Fibroblast of lung (primary cell): Measurements from ENCODE around the gene SDHA. TPM values are rescaled to one million over a fixed set of nuclear protein-coding genes. Genes with fewer than 3 reads are reported as not detected.
"Not testable (repeated sequence)": the region's sequence is repeated elsewhere in the genome, so short reads cannot be mapped to it uniquely, and the experiment has no call there.

ENCODE experiments used
- DNase-seq, 2 donors: peaks; one replicate each; pipeline versions ENCODE4 v3.0.0 to v3.0.0-alpha.2; 2010; ENCODE audit warnings: low read depth in 2 of 2
- H2AFZ ChIP-seq: 2 replicates; pipeline ENCODE4 v1.5.1; 2012; ENCODE audit warnings: low read length, control low read depth, inconsistent platforms
- H3K27ac ChIP-seq: 2 replicates; pipeline ENCODE4 v1.5.1; 2011; ENCODE audit warnings: low read length, control low read depth; ENCODE audit not compliant: insufficient read depth
- H3K27me3 ChIP-seq: 2 replicates; pipeline ENCODE4 v1.5.1; 2011; ENCODE audit warnings: mild to moderate bottlenecking, low read length; ENCODE audit not compliant: control insufficient read depth, insufficient read depth
- H3K36me3 ChIP-seq: 2 replicates; pipeline ENCODE4 v1.5.1; 2011; ENCODE audit warnings: low read length; ENCODE audit not compliant: control insufficient read depth, insufficient read depth
- H3K4me1 ChIP-seq: 2 replicates; pipeline ENCODE4 v1.5.1; 2011; ENCODE audit warnings: low read length; ENCODE audit not compliant: control insufficient read depth, insufficient read depth; ENCODE audit errors: extremely low read depth
- H3K4me2 ChIP-seq: 2 replicates; pipeline ENCODE4 v1.5.1; 2011; ENCODE audit warnings: low read length, control low read depth; ENCODE audit not compliant: insufficient read depth; ENCODE audit errors: extremely low read depth
- H3K4me3 ChIP-seq, 4 experiments: fragments of 200-600 bp in 1 of 4; sonication (generic) in 1 of 4; replicated peaks in 1 of 4; 2 replicates each; pipeline ENCODE4 v1.5.1; 2011 to 2016; ENCODE audit warnings: low read length in 4 of 4, low read depth in 3 of 4, mild to moderate bottlenecking in 3 of 4, control low read depth in 2 of 4, inconsistent platforms in 1 of 4, mixed read lengths in 1 of 4; ENCODE audit not compliant: insufficient read depth in 1 of 4; ENCODE audit errors: control extremely low read depth in 1 of 4
- H3K79me2 ChIP-seq: 2 replicates; pipeline ENCODE4 v1.5.1; 2012; ENCODE audit warnings: mild to moderate bottlenecking, low read length, inconsistent platforms; ENCODE audit not compliant: control insufficient read depth, insufficient read depth
- H3K9ac ChIP-seq: 2 replicates; pipeline ENCODE4 v1.5.1; 2011; ENCODE audit warnings: mild to moderate bottlenecking, low read length, control low read depth; ENCODE audit not compliant: insufficient read depth
- H3K9me3 ChIP-seq: 2 replicates; pipeline ENCODE4 v1.5.1; 2012; ENCODE audit warnings: low read depth, low read length; ENCODE audit not compliant: control insufficient read depth, insufficient read depth
- H4K20me1 ChIP-seq: 2 replicates; pipeline ENCODE4 v1.5.1; 2011; ENCODE audit warnings: low read length; ENCODE audit not compliant: control insufficient read depth, insufficient read depth; ENCODE audit errors: extremely low read depth
- CTCF ChIP-seq, 2 donors: IDR thresholded peaks in 1 of 2; conservative IDR thresholded peaks in 1 of 2; 1 replicate in 1 of 2; 2 replicates in 1 of 2; pipeline ENCODE4 v1.5.1; 2011 to 2012; ENCODE audit warnings: low read length in 2 of 2, control low read depth in 1 of 2, inconsistent platforms in 1 of 2, low read depth in 1 of 2, mild to moderate bottlenecking in 1 of 2
- EZH2 ChIP-seq: IDR thresholded peaks from 2 replicates; pipeline ENCODE4 v1.5.1; 2012; ENCODE audit warnings: low read length, control low read depth, mild to moderate bottlenecking; ENCODE audit errors: missing control alignments
- polyA plus RNA-seq, 2 donors: library from polyadenylated mRNA; depleted of rRNA in 1 of 2; stranded (reverse) in 1 of 2; unstranded in 1 of 2; fragments of >200 nt; gene quantifications; 2 replicates each; pipeline ENCODE4 v1.2.1, GENCODE V29; 2011 to 2012; ENCODE audit warnings: missing spikeins in 1 of 2
- total RNA-seq: library from RNA; depleted of rRNA; stranded (reverse); fragments of >200 nt; gene quantifications from 2 replicates; pipeline ENCODE4 v1.2.1, GENCODE V29; 2014

Gene SDHA
- total and polyA plus RNA-seq, 2 donors (not counting 1 experiment from before 2014, with no cell fraction given) = 89.6 to 150 TPM

- Histone ChIP-seq H3K9me3 (no peaks in the 10 kb centered on the region), H3K9ac (no peak overlapping the region), H4K20me1 (peaks cover 2% of the 10 kb centered on the region), H3K4me3 (no peak overlapping the region), H3K27ac (no peak overlapping the region), H3K27me3 (no peaks in the 10 kb centered on the region), H2AFZ (no peak overlapping the region), H3K4me1 (peaks cover 2% of the 10 kb centered on the region), H3K36me3 (no peaks in the 10 kb centered on the region), H3K4me2 (no peak overlapping the region), H3K79me2 (peaks cover 10% of the 10 kb centered on the region)
- no peak for DNase-seq
- TF ChIP-seq EZH2 (no peak), CTCF (conservative IDR thresholded peaks at IDR 0.05 in 1 of 2, IDR thresholded peaks at IDR 0.05 in 1 of 2; ENCODE audit: low read depth in 1 of 2, low read length in 2 of 2) (no peak)
These were observed 80.6 kb downstream of the SDHA start for GRCh38 chr5:298737-299125.

- not testable (repeated sequence) for H3K27ac ChIP-seq, H3K4me2 ChIP-seq, DNase-seq, H3K36me3 ChIP-seq, H3K4me3 ChIP-seq, H3K9ac ChIP-seq, H2AFZ ChIP-seq, H3K27me3 ChIP-seq, H3K4me1 ChIP-seq, H4K20me1 ChIP-seq, H3K9me3 ChIP-seq
- H3K79me2 ChIP-seq = peaks cover 10% of the 10 kb centered on the region
These were observed 81.8 kb downstream of the SDHA start for GRCh38 chr5:299921-300320.

DNA sequence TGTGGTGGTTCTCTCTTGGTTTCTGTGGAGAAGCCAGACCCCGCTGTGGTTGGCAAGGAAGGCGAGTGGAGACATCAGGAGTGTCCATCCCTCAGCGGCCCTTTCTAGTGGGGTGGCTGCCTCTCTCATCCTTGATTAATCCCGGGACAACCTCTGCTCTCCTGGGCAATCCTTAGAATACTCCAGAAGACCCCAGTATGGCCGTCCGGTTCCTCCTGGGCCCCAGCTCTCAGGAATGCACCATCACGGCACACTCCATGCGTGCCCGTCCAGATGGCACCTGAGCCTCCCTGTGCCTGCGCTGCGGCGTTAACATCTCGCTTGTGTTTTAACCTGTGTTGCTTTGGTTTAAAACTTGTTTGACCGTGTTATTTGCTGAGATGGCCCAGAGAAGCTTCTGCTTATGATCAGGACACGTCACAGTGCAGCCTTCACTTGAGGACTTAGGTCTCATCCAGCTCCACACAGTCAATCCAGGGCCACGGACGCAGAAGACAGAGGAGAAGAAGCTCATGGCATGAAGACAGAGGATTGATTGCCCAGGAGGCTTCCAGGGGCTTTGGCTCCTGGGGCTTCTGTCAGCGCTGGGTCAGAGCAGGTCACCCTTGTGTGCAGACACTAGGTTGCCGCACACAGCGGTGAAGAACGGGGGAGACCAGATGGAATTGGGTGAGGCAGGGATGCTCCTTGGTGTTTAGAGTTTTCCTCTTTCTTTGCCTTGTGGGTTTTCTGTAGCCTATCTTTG, 82.7 kb downstream of the SDHA start:
- H3K4me2 ChIP-seq, H4K20me1 ChIP-seq, H3K36me3 ChIP-seq, H3K4me1 ChIP-seq, DNase-seq, H3K27me3 ChIP-seq, H2AFZ ChIP-seq, H3K27ac ChIP-seq, H3K4me3 ChIP-seq, H3K9ac ChIP-seq, H3K9me3 ChIP-seq: not testable (repeated sequence)
- peaks cover 12% of the 10 kb centered on the region for H3K79me2 ChIP-seq

GRCh38 chr5:302416-302815, 84.3 kb downstream of the SDHA start:
- not testable (repeated sequence) for H4K20me1 ChIP-seq

More at GRCh38 chr5:302416-302815, 84.3 kb downstream of the SDHA start:
- not testable (repeated sequence) for H3K36me3 ChIP-seq, H2AFZ ChIP-seq, H3K9ac ChIP-seq, DNase-seq, H3K4me3 ChIP-seq, H3K4me2 ChIP-seq, H3K27me3 ChIP-seq, H3K4me1 ChIP-seq, H3K27ac ChIP-seq, H3K9me3 ChIP-seq
- H3K79me2 ChIP-seq = peaks cover 12% of the 10 kb centered on the region
